Mesodermal cell (in vitro differentiated cells): ENCODE results near the gene GRAMD4.
"Not testable (repeated sequence)": the region's sequence is repeated elsewhere in the genome, so short reads cannot be mapped to it uniquely, and the experiment has no call there.

ENCODE experiments used
- H3K27ac ChIP-seq: 2 replicates; pipeline ENCODE4 v1.7.0; 2013; ENCODE audit warnings: mild to moderate bottlenecking, low read depth, low read length, moderate library complexity; ENCODE audit not compliant: severe bottlenecking
- H3K36me3 ChIP-seq: 2 replicates; pipeline ENCODE4 v1.7.1; 2013; ENCODE audit warnings: mild to moderate bottlenecking, low read length, moderate library complexity; ENCODE audit not compliant: control insufficient read depth, insufficient read depth
- H3K4me1 ChIP-seq: one replicate; pipeline ENCODE4 v1.7.1; 2013; ENCODE audit warnings: mild to moderate bottlenecking, low read length; ENCODE audit not compliant: insufficient read depth, control insufficient read depth, poor library complexity, severe bottlenecking
- H3K4me3 ChIP-seq: 2 replicates; pipeline ENCODE4 v1.7.0; 2013; ENCODE audit warnings: low read length, control low read depth, mild to moderate bottlenecking; ENCODE audit not compliant: insufficient read depth, poor library complexity, severe bottlenecking; ENCODE audit errors: extremely low read depth
- H3K9me3 ChIP-seq: 2 replicates; pipeline ENCODE4 v1.7.1; 2013; ENCODE audit warnings: mild to moderate bottlenecking, low read length, moderate library complexity; ENCODE audit not compliant: control insufficient read depth
- WGBS, 2 experiments: methylation state at CpG; one replicate each; pipeline ENCODE4 v1.1.5; 2013; ENCODE audit warnings: missing lambda C conversion rate in 2 of 2; ENCODE audit not compliant: insufficient coverage in 2 of 2; 5-methylcytosine and 5-hydroxymethylcytosine counted together

Gene GRAMD4

DNA sequence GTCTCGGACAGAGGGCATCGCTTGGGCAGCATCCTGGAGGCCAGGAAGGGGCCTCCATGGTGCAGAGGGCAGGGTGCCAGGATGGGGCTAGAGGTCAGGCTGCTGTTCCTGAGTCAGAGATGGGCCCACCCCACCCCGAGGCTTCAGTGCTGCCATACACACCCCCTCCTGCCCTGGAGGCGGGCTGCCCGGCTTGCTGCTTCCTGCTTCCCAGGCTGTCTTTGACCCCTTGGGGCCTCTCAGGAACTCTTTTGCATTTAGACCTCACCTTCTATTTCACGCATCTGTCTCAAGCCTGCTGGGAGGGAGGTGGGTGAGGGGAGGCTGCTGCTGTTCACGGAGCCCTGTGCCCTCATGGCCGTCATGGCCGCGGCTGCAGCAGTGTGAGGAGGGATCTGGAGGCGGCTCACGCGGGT, 6.6 kb upstream of the GRAMD4 start:
- H3K9me3 ChIP-seq, result no peaks in the 10 kb centered on the region
- H3K4me3 ChIP-seq, result no peak overlapping the region
- 66 to 81% methylated on average over 7 to 11 of the region's 13 CpGs for whole genome bisulfite sequencing, 2 experiments
- peaks cover 19% of the 10 kb centered on the region for H3K4me1 ChIP-seq
- H3K36me3 ChIP-seq, result no peaks in the 10 kb centered on the region
- H3K27ac ChIP-seq, result no peak overlapping the region

DNA sequence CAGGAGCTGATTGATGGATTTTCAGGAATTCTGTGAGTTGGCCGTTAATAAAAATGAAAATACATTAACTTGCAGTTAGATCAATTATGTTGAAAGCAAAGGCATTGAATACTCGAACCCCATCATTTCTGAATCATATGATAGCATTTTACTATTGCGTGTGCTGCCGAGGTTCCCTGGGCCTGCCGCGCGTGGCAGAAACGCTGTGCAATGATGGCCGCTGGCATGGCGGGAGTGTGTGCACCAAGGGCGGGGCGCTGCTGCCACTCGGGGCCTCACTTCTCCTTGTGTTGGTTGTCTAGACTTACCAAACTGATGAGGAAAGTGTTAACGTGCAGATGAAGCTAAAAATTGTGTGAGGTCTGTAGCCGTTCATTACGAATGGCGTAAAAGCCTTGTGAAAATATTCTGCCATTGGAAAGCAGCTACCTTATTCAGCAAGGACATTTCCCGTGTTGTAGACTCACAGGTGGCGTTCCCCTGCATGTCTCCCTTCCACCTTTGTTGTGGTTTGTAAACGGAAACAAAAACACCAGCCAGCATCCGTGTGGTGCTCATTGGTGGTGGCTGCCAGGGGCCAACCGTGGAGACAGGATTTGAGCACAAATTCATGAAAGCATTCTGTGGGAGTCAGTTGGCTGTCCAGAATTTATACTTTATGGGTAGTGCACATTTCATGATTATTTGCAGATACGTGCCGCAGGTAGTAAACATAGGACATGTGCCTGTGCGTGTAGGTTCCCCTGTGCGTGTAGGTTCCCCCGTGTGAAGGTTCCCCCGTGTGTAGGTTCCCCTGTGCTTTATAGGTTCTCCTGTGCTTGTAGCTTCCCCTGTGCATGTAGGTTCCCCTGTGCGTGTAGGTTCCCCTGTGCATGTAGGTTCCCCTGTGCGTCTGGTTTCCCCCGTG, 5.9 kb upstream of the GRAMD4 start:
- 95 to 96% methylated on average over 27 to 30 of the region's 31 CpGs for WGBS, 2 experiments
- H3K9me3 ChIP-seq, result no peaks in the 10 kb centered on the region
- H3K36me3 ChIP-seq, result no peaks in the 10 kb centered on the region
- peaks cover 19% of the 10 kb centered on the region for H3K4me1 ChIP-seq
- no peak overlapping the region for H3K27ac ChIP-seq
- no peak overlapping the region for H3K4me3 ChIP-seq

DNA sequence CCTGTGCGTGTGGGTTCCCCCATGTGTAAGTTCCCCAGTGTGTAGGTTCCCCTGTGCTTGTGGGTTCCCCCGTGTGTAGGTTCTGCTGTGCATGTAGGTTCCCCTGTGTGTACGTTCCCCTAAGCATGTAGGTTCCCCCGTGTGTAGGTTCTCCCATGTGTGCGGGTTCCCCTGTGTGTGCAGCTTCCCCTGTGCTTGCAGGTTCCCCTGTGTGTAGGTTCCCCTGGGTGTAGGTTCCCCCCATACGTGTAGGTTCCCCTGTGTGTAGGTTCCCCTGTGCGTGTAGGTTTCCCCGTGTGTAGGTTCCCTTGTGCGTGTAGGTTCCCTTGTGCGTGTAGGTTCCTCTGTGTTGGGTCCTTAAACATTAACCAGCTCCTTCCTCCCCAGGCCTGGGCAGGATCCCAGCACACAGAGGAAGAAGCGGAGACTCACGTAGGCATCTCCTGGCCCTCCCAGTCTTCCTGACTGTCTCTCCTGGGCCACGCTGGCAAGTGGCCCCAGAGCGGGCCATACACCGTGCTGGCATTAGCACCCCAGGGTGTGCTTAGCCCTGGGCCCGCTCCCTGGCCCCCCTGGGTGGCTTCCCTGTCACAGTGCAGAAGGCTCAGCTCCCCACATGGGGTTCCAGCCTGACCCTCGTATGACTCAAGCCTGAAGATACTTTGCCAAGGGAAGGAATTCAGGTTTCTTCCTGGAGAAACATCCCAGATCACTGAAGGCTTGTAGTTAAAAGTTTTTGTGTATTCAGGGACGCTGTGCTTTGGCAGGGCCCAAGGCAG, 2.8 kb upstream of the GRAMD4 start:
- Histone ChIP-seq H3K9me3 (no peaks in the 10 kb centered on the region), H3K4me3 (no peak overlapping the region), H3K4me1 (peaks cover 23% of the 10 kb centered on the region), H3K27ac (peak overlapping the region; percentile 29), H3K36me3 (no peaks in the 10 kb centered on the region)
- WGBS, 2 experiments, result 91 to 92% methylated on average over 9 to 18 of the region's 18 CpGs

GRCh38 chr22:46617986-46618647, 2.1 kb upstream of the GRAMD4 start:
- WGBS, 2 experiments, result 88 to 89% methylated on average over 25 to 29 of the region's 29 CpGs
- peaks cover 22% of the 10 kb centered on the region for H3K4me1 ChIP-seq
- H3K27ac ChIP-seq, result no peak overlapping the region
- no peaks in the 10 kb centered on the region for H3K36me3 ChIP-seq
- H3K9me3 ChIP-seq, result no peaks in the 10 kb centered on the region
- no peak overlapping the region for H3K4me3 ChIP-seq

DNA sequence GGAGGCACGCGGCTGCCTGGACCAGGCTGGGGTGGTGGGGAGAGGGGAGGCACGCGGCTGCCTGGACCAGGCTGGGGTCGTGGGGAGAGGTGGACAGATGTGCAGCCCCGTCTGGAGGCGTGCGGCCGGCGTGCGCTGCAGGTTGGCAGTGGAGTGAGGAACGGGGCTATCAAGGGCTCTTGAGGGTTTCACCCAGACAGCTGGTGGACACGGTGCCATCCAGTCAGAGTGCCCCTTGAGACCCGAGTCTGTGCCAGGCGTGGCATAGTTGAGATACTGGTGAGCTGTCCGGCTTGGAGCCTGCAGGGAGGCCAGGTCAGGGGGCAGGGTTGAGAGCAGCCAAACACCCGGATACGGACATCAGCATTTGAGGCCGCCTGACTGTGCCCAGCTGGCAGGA, 1.5 kb upstream of the GRAMD4 start:
- WGBS, 2 experiments, result 98% methylated on average over 17 to 19 of the region's 19 CpGs
- Histone ChIP-seq H3K36me3 (no peaks in the 10 kb centered on the region), H3K4me1 (peaks cover 17% of the 10 kb centered on the region), H3K9me3 (no peaks in the 10 kb centered on the region), H3K4me3 (no peak overlapping the region), H3K27ac (no peak overlapping the region)

DNA sequence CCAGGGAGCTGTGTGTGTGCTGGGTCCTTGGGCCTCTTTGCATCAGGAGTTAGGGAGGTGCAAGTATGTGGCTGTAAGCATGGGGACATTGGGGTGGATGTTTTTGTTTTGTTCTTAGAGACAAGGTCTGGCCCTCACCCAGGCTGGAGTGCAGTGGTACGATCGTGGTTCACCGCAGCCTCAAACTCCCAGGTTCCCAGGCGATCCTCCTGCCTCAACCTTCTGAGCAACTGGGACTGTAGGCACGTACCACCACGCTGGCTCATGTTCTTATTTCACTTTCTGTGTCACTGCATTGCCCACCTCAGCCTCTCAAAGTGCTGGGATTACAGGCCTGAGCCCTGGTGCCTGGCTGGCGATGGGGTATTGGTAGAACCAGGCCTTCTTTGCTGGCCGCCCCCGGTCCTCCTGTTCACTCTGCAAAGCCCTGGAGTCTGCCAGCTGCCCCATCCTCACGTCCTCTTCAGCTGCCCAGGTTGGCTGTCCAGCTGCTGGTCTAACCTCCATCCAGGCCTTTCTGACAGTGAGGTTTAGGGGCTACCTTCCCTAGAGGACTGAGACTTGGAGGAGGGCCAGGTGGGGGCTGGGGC, 851 bp upstream of the GRAMD4 start:
- no peak overlapping the region for H3K27ac ChIP-seq
- H3K9me3 ChIP-seq, result no peaks in the 10 kb centered on the region
- H3K4me3 ChIP-seq, result no peak overlapping the region
- WGBS, 2 experiments, result 88 to 90% methylated on average over 10 of the region's 10 CpGs
- H3K4me1 ChIP-seq, result peaks cover 15% of the 10 kb centered on the region
- no peaks in the 10 kb centered on the region for H3K36me3 ChIP-seq

GRCh38 chr22:46620588-46621242, 529 bp downstream of the GRAMD4 start:
- Histone ChIP-seq H3K9me3 (no peaks in the 10 kb centered on the region), H3K4me3 (no peak overlapping the region), H3K27ac (no peak overlapping the region), H3K36me3 (no peaks in the 10 kb centered on the region), H3K4me1 (peaks cover 15% of the 10 kb centered on the region)
- WGBS, 2 experiments, result 93 to 96% methylated on average over 17 to 23 of the region's 23 CpGs

GRCh38 chr22:46621243-46621930, 1.2 kb downstream of the GRAMD4 start:
- H3K4me1 ChIP-seq, result peaks cover 15% of the 10 kb centered on the region
- not testable (repeated sequence) for H3K27ac ChIP-seq, H3K9me3 ChIP-seq, H3K36me3 ChIP-seq, H3K4me3 ChIP-seq
- 98% methylated on average over 15 of the region's 38 CpGs for WGBS, 2 experiments

GRCh38 chr22:46622081-46622521, 1.9 kb downstream of the GRAMD4 start:
- no peak overlapping the region for H3K4me3 ChIP-seq
- no peak overlapping the region for H3K27ac ChIP-seq
- H3K4me1 ChIP-seq, result peaks cover 15% of the 10 kb centered on the region
- H3K9me3 ChIP-seq, result no peaks in the 10 kb centered on the region
- H3K36me3 ChIP-seq, result peaks cover 5% of the 10 kb centered on the region
- WGBS, 2 experiments, result 79 to 86% methylated on average over 6 to 9 of the region's 14 CpGs
